Measurements from ENCODE around the gene BCL7C.

Gene BCL7C

GRCh38 chr16:30888856-30889499 lies 4.9 kb downstream of the BCL7C start:
- H3K4me3 ChIP-seq (ENCODE audit: low read depth, low read length), result no peak overlapping the region
- no peak for TF ChIP-seq CTCF (IDR thresholded peaks at IDR 0.05; ENCODE audit: control insufficient read depth, extremely low read depth, insufficient read depth)
- DNase-seq (ENCODE audit: low read depth), result no peak

DNA sequence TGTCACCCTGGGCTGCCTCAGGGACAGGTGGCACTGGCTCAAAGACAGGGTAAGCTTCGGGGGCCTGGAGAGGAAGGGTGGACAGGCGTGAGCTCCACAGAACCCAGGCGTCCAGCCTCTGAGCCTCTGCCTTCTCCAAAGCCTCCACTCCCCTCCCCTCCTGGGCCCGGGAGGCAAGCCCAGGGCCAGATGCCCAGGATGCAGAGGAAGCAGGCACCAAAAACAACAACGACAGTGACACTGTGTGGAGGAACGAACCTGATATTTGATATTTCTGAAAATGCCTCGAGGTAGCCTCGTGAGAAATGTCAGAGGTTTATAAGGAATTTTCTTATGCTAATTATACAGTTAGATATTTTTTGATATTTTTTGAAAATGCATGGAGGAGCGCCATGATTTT lies 6.0 kb downstream of the BCL7C start:
- no peak overlapping the region for H3K4me3 ChIP-seq (ENCODE audit: low read depth, low read length)
- DNase-seq (ENCODE audit: low read depth), result no peak
- no peak for TF ChIP-seq CTCF (IDR thresholded peaks at IDR 0.05; ENCODE audit: control insufficient read depth, extremely low read depth, insufficient read depth)

DNA sequence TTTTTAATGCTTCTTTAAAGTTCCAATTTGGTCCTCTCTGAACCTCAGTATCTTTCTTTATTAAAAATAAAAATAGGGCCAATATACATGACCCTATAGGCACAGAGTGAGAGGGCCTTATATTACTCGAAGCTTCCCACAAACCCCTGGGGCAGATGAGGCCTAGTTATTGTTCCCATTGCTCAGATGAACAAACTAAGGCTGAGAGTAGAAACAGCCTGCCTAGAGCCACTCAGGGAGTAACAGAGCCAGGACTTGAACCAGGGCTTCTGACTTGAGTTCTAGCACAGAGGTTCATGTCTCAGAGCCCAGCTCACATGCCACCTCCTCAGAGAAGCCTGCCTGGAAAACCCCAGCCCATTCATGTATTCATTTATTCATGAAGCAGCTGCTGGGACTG lies 7.7 kb downstream of the BCL7C start:
- no peak overlapping the region for H3K4me3 ChIP-seq (ENCODE audit: low read depth, low read length)
- TF ChIP-seq CTCF (IDR thresholded peaks at IDR 0.05; ENCODE audit: control insufficient read depth, extremely low read depth, insufficient read depth), result no peak
- no peak for DNase-seq (ENCODE audit: low read depth)

- DNase-seq (ENCODE audit: low read depth), result no peak
- no peak for TF ChIP-seq CTCF (IDR thresholded peaks at IDR 0.05; ENCODE audit: control insufficient read depth, extremely low read depth, insufficient read depth)
- no peak overlapping the region for H3K4me3 ChIP-seq (ENCODE audit: low read depth, low read length)
These were observed 8.7 kb downstream of the BCL7C start for GRCh38 chr16:30885196-30885595.

DNA sequence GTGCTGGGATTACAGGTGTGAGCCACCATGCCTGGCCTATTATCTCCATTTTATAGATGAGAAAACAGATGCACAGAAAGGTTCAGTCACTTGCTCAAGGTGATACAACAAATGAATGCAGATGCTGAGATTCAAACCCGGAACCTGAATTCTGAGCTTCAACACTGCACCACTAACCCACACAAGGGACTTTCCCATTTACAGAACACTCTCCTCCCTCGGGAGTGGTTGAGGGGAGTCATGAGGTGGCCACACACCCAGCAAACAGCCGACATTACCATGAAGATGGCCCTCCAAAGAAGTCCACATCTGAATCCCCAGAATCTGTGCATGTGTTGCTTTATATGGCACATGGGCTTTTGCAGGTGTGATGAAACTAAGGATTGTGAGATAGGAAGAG lies 9.1 kb downstream of the BCL7C start:
- no peak for DNase-seq (ENCODE audit: low read depth)
- no peak overlapping the region for H3K4me3 ChIP-seq (ENCODE audit: low read depth, low read length)
- TF ChIP-seq CTCF (IDR thresholded peaks at IDR 0.05; ENCODE audit: control insufficient read depth, extremely low read depth, insufficient read depth), result no peak

GRCh38 chr16:30882429-30883310 lies 11.2 kb downstream of the BCL7C start:
- DNase-seq (ENCODE audit: low read depth), result no peak
- no peak for TF ChIP-seq CTCF (IDR thresholded peaks at IDR 0.05; ENCODE audit: control insufficient read depth, extremely low read depth, insufficient read depth)
- H3K4me3 ChIP-seq (ENCODE audit: low read depth, low read length), result no peak overlapping the region
